ENCODE data around the gene SLC51B. TPM values are rescaled to one million over a fixed set of nuclear protein-coding genes. Genes with fewer than 3 reads are reported as not detected.

SLC51B gene
- polyA plus RNA-seq, 1 of the 3 experiments (the other 2 are of a cell fraction): not detected

DNA sequence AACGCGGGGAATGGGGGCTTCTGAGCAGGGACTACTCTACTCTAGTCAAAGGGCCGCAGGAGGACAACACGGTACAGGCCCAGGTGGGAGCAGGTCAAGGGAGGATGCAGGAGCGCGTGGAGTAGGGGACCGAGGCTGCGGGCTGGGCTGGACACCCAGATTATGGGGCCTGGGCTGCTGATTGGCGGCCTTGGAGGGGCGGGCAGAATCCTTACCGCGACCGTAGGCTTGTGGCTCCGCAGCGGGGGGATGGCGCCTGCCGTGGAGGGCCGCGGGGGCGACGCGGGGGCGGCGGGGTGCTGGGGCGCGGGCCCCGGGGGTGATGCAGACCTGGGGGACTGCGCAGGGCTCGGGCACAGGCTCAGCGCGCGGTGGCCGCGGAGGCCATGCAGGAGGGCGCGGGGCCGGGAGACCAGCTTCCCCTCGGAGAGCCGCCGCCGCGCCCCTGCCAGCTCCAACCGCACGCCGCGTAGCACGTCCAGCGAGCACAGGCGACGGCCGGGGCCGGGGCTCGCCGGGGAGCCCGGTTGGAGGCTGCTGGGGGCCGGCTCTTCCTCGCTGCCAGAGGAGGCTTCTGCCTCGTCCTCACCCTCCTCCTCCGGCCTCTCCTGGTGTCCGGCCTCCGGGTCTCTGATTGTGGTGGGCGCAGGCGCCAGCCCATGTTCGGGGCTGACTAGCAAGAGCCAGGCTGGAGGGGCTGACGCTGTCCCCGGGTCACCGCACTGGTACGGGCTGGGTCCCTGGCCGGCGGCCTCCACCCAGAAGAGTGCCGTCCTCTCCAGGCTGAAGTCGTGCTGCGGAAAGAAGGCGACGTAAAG, 56.9 kb downstream of the SLC51B start:
- 96% methylated on average over 48 of the region's 75 CpGs for WGBS (ENCODE audit: low lambda C conversion rate)
- Histone ChIP-seq H2AFZ (ENCODE audit: low read depth) (no peak overlapping the region), H3K9ac (no peak overlapping the region), H3K9me2 (no peaks in the 10 kb centered on the region), H4K20me1 (ENCODE audit: insufficient read depth) (no peaks in the 10 kb centered on the region), H3K4me2 (no peak overlapping the region), H3K27me3 (ENCODE audit: insufficient read depth) (no peaks in the 10 kb centered on the region), H3K4me1 (ENCODE audit: control insufficient read depth in 1 of 2, insufficient read depth in 2 of 2, low read depth in 1 of 2, low read length in 1 of 2) (no peaks in the 10 kb centered on the region), H3K36me3 (replicated peaks in 1 of 2; ENCODE audit: control insufficient read depth in 1 of 2, insufficient read depth in 2 of 2, low read length in 1 of 2) (peaks cover 25 to 46% of the 10 kb centered on the region in 2 experiments), H3K9me3 (no peaks in the 10 kb centered on the region), H3F3A (replicated peaks; ENCODE audit: insufficient read depth) (no peaks in the 10 kb centered on the region), H3K4me3 (ENCODE audit: low read depth in 2 of 2, low read length in 1 of 2) (no peak overlapping the region; a peak in 1 of 4 replicates), H3K27ac (ENCODE audit: low read depth in 2 of 2, low read length in 1 of 2) (no peak overlapping the region), H3K79me2 (ENCODE audit: insufficient read depth) (no peaks in the 10 kb centered on the region)
- ChIA-PET CTCF (interaction anchor here (0.7 to 6.1 kb wide), 27 partner anchors 9 to 374 kb away, joined by 3 to 109 read pairs (median 6); partner anchors contain the start of gene UBAP1L), POLR2A (interaction anchor here (0.9 kb wide), 1 partner anchor 48 kb away, joined by 3 read pairs; no protein-coding TSS in a partner anchor)
- no peak for TF ChIP-seq FOXM1 (IDR thresholded peaks at IDR 0.05; ENCODE audit: low read depth)
- no peak for TF ChIP-seq EP300 (IDR thresholded peaks at IDR 0.05; ENCODE audit: borderline replicate concordance in 1 of 2, low read depth in 1 of 2, low read length in 1 of 2)
- TF ChIP-seq, protein P1, sequence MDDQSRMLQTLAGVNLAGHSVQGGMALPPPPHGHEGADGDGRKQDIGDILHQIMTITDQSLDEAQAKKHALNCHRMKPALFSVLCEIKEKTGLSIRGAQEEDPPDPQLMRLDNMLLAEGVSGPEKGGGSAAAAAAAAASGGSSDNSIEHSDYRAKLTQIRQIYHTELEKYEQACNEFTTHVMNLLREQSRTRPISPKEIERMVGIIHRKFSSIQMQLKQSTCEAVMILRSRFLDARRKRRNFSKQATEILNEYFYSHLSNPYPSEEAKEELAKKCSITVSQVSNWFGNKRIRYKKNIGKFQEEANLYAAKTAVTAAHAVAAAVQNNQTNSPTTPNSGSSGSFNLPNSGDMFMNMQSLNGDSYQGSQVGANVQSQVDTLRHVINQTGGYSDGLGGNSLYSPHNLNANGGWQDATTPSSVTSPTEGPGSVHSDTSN (IDR thresholded peaks at IDR 0.05): no peak
- TF ChIP-seq NFIC (IDR thresholded peaks at IDR 0.05; ENCODE audit: borderline replicate concordance): no peak
- TF ChIP-seq EZH2phosphoT487 (IDR thresholded peaks at IDR 0.05; ENCODE audit: borderline replicate concordance, low read depth): no peak
- DNase-seq: no peak

DNA sequence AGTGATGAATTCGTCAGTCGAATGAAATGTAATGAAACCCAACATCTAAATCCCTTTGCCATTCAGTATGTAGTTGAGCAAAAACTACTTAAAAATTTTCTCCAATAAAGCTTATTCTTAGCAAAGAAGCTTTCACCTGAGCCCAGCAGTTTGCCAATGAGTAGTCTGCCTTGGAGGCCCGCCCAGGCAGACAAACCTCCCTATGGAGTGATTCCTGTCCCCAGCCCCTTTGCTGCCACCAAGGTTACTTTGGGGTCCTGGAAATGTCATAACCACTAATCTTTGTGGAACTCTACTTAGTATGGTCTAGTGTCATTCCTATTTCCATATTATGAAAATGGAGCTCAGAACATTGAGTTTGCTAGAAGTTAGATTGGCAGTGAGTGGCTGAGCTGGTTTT, 57.7 kb downstream of the SLC51B start:
- CTCF ChIA-PET: interaction anchor here (0.7 to 6.1 kb wide), 5 partner anchors 17 to 375 kb away, joined by 3 to 109 read pairs (median 19); no protein-coding TSS in a partner anchor
- no peak for DNase-seq
- no peak overlapping the region for H3K27ac ChIP-seq (ENCODE audit: low read depth in 2 of 2, low read length in 1 of 2)
- no peaks in the 10 kb centered on the region for H3F3A ChIP-seq (replicated peaks; ENCODE audit: insufficient read depth)
- no peaks in the 10 kb centered on the region for H3K79me2 ChIP-seq (ENCODE audit: insufficient read depth)
- POLR2A ChIA-PET: interaction anchor here (0.9 kb wide), 1 partner anchor 49 kb away, joined by 3 read pairs; no protein-coding TSS in a partner anchor
- H2AFZ ChIP-seq (ENCODE audit: low read depth): no peak overlapping the region
- 99% methylated on average over 3 of the region's 3 CpGs for WGBS (ENCODE audit: low lambda C conversion rate)
- no peaks in the 10 kb centered on the region for H3K4me1 ChIP-seq (ENCODE audit: control insufficient read depth in 1 of 2, insufficient read depth in 2 of 2, low read depth in 1 of 2, low read length in 1 of 2)
- H3K4me2 ChIP-seq: no peak overlapping the region
- no peaks in the 10 kb centered on the region for H4K20me1 ChIP-seq (ENCODE audit: insufficient read depth)
- no peak overlapping the region for H3K9ac ChIP-seq
- H3K9me3 ChIP-seq: no peaks in the 10 kb centered on the region
- no peaks in the 10 kb centered on the region for H3K9me2 ChIP-seq
- H3K27me3 ChIP-seq (ENCODE audit: insufficient read depth): no peaks in the 10 kb centered on the region
- peaks cover 33 to 38% of the 10 kb centered on the region in 2 experiments for H3K36me3 ChIP-seq (replicated peaks in 1 of 2; ENCODE audit: control insufficient read depth in 1 of 2, insufficient read depth in 2 of 2, low read length in 1 of 2)
- H3K4me3 ChIP-seq (ENCODE audit: low read depth in 2 of 2, low read length in 1 of 2): no peak overlapping the region
- no peak for TF ChIP-seq NFIC (IDR thresholded peaks at IDR 0.05; ENCODE audit: borderline replicate concordance)
- TF ChIP-seq RAD21 (IDR thresholded peaks at IDR 0.05; ENCODE audit: low read length): no peak
- no peak for TF ChIP-seq MEF2A (IDR thresholded peaks at IDR 0.05; ENCODE audit: borderline replicate concordance, low read depth)
- no peak for TF ChIP-seq JUND (IDR thresholded peaks at IDR 0.05)
- TF ChIP-seq RXRA (IDR thresholded peaks at IDR 0.05; ENCODE audit: borderline replicate concordance, low read depth): no peak
- no peak for TF ChIP-seq TEAD4 (IDR thresholded peaks at IDR 0.05; ENCODE audit: borderline replicate concordance, insufficient read depth)
- TF ChIP-seq, protein P2, sequence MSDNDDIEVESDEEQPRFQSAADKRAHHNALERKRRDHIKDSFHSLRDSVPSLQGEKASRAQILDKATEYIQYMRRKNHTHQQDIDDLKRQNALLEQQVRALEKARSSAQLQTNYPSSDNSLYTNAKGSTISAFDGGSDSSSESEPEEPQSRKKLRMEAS (IDR thresholded peaks at IDR 0.05; ENCODE audit: low read depth): no peak
- no peak for TF ChIP-seq FOXM1 (IDR thresholded peaks at IDR 0.05; ENCODE audit: low read depth)
- TF ChIP-seq GABPA (IDR thresholded peaks at IDR 0.05; ENCODE audit: low read depth): no peak
- TF ChIP-seq TCF12 (IDR thresholded peaks at IDR 0.05): no peak
- TF ChIP-seq FOSL2 (IDR thresholded peaks at IDR 0.05; ENCODE audit: borderline replicate concordance, low read depth): no peak
- TF ChIP-seq POLR2AphosphoS5 (IDR thresholded peaks at IDR 0.05; ENCODE audit: low read depth, low read length): no peak
- TF ChIP-seq SIN3A (IDR thresholded peaks at IDR 0.05; ENCODE audit: borderline replicate concordance, low read depth, low read length): no peak
- no peak for TF ChIP-seq EZH2phosphoT487 (IDR thresholded peaks at IDR 0.05; ENCODE audit: borderline replicate concordance, low read depth)
- TF ChIP-seq, protein P3, sequence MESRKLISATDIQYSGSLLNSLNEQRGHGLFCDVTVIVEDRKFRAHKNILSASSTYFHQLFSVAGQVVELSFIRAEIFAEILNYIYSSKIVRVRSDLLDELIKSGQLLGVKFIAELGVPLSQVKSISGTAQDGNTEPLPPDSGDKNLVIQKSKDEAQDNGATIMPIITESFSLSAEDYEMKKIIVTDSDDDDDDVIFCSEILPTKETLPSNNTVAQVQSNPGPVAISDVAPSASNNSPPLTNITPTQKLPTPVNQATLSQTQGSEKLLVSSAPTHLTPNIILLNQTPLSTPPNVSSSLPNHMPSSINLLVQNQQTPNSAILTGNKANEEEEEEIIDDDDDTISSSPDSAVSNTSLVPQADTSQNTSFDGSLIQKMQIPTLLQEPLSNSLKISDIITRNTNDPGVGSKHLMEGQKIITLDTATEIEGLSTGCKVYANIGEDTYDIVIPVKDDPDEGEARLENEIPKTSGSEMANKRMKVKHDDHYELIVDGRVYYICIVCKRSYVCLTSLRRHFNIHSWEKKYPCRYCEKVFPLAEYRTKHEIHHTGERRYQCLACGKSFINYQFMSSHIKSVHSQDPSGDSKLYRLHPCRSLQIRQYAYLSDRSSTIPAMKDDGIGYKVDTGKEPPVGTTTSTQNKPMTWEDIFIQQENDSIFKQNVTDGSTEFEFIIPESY (IDR thresholded peaks at IDR 0.05; ENCODE audit: borderline replicate concordance, low read depth): no peak
- TF ChIP-seq, protein P4, sequence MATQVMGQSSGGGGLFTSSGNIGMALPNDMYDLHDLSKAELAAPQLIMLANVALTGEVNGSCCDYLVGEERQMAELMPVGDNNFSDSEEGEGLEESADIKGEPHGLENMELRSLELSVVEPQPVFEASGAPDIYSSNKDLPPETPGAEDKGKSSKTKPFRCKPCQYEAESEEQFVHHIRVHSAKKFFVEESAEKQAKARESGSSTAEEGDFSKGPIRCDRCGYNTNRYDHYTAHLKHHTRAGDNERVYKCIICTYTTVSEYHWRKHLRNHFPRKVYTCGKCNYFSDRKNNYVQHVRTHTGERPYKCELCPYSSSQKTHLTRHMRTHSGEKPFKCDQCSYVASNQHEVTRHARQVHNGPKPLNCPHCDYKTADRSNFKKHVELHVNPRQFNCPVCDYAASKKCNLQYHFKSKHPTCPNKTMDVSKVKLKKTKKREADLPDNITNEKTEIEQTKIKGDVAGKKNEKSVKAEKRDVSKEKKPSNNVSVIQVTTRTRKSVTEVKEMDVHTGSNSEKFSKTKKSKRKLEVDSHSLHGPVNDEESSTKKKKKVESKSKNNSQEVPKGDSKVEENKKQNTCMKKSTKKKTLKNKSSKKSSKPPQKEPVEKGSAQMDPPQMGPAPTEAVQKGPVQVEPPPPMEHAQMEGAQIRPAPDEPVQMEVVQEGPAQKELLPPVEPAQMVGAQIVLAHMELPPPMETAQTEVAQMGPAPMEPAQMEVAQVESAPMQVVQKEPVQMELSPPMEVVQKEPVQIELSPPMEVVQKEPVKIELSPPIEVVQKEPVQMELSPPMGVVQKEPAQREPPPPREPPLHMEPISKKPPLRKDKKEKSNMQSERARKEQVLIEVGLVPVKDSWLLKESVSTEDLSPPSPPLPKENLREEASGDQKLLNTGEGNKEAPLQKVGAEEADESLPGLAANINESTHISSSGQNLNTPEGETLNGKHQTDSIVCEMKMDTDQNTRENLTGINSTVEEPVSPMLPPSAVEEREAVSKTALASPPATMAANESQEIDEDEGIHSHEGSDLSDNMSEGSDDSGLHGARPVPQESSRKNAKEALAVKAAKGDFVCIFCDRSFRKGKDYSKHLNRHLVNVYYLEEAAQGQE (IDR thresholded peaks at IDR 0.05; ENCODE audit: low read depth, low read length): no peak
- TF ChIP-seq CHD2 (IDR thresholded peaks at IDR 0.05; ENCODE audit: low read length, partially characterized antibody): no peak

Measured in SK-N-SH (cell line).